ENCODE data around the gene SPRED3. TPM values are rescaled to one million over a fixed set of nuclear protein-coding genes. Genes with fewer than 3 reads are reported as not detected.

SPRED3 gene
- total RNA-seq, 2 experiments from 2014 or later, result 3.0 to 4.5 TPM

GRCh38 chr19:38434549-38435051 is 46.1 kb downstream of the SPRED3 start:
- CTCF ChIA-PET, result interaction anchor here (1.3 kb wide), 1 partner anchor 31 kb away, joined by 4 read pairs; the partner anchor contains the start of gene FAM98C
- no peak for DNase-seq
- no peak for ATAC-seq
- H3K36me3 Mint-ChIP-seq (ENCODE audit: low read depth), result no peaks in the 10 kb centered on the region
- peaks cover 11% of the 10 kb centered on the region for H3K4me1 Mint-ChIP-seq
- peak overlapping the region; percentile 40 for H3K4me3 Mint-ChIP-seq
- no peak overlapping the region for H3K27ac Mint-ChIP-seq
- POLR2A ChIA-PET, result no interaction called here
- intact Hi-C loops (cut with DNase I, micrococcal nuclease), result no loop called here
- H3K27me3 Mint-ChIP-seq, result peaks cover 9% of the 10 kb centered on the region
- H3K9me3 Mint-ChIP-seq (ENCODE audit: low read depth), result no peaks in the 10 kb centered on the region

DNA sequence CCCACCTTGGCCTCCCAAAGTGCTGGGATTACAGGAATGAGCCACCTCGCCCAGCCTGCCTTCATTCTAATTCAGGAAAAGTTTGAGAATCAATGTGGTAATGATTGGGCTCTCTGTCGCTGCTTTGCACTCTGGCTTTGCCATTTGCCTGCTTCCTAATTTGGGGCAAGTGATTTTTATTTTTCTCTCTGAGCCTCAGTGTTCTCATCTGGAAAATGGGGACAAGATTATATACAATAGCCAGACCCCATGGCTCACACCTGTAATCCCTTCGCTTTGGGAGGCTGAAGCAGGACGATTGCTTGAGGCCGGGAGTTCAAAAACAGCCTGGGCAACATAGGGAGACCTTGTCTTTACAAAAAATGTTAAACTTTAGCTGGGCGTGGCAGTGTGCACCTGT is 48.8 kb downstream of the SPRED3 start:
- H3K4me1 Mint-ChIP-seq, result peaks cover 9% of the 10 kb centered on the region
- H3K9me3 Mint-ChIP-seq (ENCODE audit: low read depth), result no peaks in the 10 kb centered on the region
- intact Hi-C loops (cut with DNase I, micrococcal nuclease), result loop anchor here in 1 of 2 experiments (2.0 kb wide), 1 partner anchor 16 kb away; no protein-coding TSS in a partner anchor
- ChIA-PET CTCF (interaction anchor here (1.3 kb wide), 1 partner anchor 33 kb away, joined by 3 read pairs; no protein-coding TSS in a partner anchor), POLR2A (no interaction called here)
- DNase-seq (no peak), ATAC-seq (no peak)
- H3K27me3 Mint-ChIP-seq, result peaks cover 9% of the 10 kb centered on the region
- H3K27ac Mint-ChIP-seq, result no peak overlapping the region
- H3K36me3 Mint-ChIP-seq (ENCODE audit: low read depth), result no peaks in the 10 kb centered on the region
- no peak overlapping the region for H3K4me3 Mint-ChIP-seq

DNA sequence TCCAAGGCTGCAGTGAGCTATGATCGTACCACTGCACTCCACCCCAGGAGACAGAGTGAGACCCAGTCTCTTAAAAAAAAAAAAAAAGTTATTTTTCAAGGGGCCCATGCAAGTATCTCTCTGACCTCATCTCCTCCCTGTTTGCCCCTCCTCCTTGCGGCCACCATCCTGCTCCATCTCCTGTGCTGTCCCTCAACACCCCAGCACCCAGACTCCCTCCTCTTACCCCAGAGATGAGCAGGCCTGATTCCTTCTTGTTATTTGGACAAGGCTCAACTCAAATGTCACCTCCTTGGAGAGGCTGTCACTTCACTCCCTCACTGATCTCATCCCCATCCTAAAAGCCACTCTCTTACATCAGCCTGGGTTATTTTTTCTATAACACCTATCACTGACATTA is 49.4 kb downstream of the SPRED3 start:
- ATAC-seq (no peak), DNase-seq (no peak)
- peaks cover 9% of the 10 kb centered on the region for H3K27me3 Mint-ChIP-seq
- POLR2A ChIA-PET, result no interaction called here
- H3K4me3 Mint-ChIP-seq, result no peak overlapping the region
- no peaks in the 10 kb centered on the region for H3K9me3 Mint-ChIP-seq (ENCODE audit: low read depth)
- H3K36me3 Mint-ChIP-seq (ENCODE audit: low read depth), result no peaks in the 10 kb centered on the region
- intact Hi-C loops (cut with DNase I, micrococcal nuclease), result loop anchor here in 1 of 2 experiments (2.0 kb wide), 1 partner anchor 15 kb away; no protein-coding TSS in a partner anchor
- H3K4me1 Mint-ChIP-seq, result peaks cover 9% of the 10 kb centered on the region
- CTCF ChIA-PET, result interaction anchor here (1.3 kb wide), 1 partner anchor 34 kb away, joined by 3 read pairs; no protein-coding TSS in a partner anchor
- H3K27ac Mint-ChIP-seq, result peak overlapping the region; percentile 22

DNA sequence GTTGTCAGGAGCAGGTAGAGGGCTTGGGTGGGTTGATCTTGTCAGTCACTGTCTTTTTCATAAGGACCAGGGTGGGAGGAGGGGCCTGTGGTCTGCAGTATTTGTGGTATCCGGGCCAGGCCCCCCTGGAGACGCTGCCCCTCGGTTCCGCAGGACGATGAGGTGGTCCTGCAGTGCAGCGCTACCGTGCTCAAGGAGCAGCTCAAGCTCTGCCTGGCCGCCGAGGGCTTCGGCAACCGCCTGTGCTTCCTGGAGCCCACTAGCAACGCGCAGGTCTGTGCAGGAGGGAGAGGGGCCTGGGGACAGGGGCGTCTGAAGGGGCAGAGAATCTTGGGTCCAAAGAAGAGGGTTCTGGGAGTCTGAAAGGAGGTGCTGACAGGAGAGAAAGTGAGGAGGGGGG is 52.1 kb downstream of the SPRED3 start:
- no peaks in the 10 kb centered on the region for H3K36me3 Mint-ChIP-seq (ENCODE audit: low read depth)
- DNase-seq (no peak), ATAC-seq (no peak)
- no peaks in the 10 kb centered on the region for H3K9me3 Mint-ChIP-seq (ENCODE audit: low read depth)
- intact Hi-C loops (cut with DNase I, micrococcal nuclease), result no loop called here
- CTCF ChIA-PET, result no interaction called here
- H3K27ac Mint-ChIP-seq, result no peak overlapping the region
- no peak overlapping the region for H3K4me3 Mint-ChIP-seq
- peaks cover 4% of the 10 kb centered on the region for H3K27me3 Mint-ChIP-seq
- H3K4me1 Mint-ChIP-seq, result peaks cover 4% of the 10 kb centered on the region
- POLR2A ChIA-PET, result no interaction called here

DNA sequence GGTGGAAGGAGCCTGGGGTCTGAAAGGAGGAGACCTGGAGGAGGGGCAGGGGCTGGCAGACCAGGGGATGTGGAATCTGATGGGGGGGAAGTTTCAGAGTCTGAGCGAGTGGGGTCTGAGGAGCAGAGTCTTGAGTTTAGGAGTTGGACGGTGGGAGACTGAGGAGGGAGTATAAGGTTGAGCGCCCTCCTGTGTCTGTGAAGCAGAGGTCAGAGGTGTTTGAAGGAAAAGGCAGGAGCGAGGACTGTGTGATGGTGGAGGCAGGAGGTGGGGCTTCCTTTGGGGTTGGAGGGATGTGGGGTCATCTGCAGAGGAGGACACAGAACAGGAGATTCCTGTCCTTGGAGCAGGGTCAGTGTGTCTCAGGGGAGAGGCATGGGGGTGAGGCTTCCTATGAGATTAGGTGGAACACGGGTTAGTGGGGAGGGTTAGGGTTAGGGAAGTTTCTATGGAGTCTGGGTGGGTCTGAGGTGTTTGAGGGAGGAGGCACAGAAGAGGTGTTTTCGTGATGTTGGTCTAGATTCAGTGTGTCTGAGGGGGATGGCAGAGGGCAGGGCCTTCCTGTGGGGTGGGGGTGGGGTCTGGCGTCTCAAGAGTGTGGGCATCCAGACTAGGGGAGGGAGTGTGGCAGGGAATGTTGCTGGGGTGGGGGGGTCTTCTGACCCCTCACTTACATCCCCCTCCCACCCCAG is 53.3 kb downstream of the SPRED3 start:
- DNase-seq, result peak; percentile 36
- ATAC-seq, result peak; percentile 85
- Mint-ChIP-seq H3K4me3 (no peak overlapping the region), H3K36me3 (ENCODE audit: low read depth) (no peaks in the 10 kb centered on the region), H3K27ac (no peak overlapping the region), H3K4me1 (peaks cover 4% of the 10 kb centered on the region), H3K9me3 (ENCODE audit: low read depth) (no peaks in the 10 kb centered on the region), H3K27me3 (peaks cover 4% of the 10 kb centered on the region)
- ChIA-PET POLR2A (no interaction called here), CTCF (no interaction called here)
- intact Hi-C loops (cut with DNase I, micrococcal nuclease), result loop anchor here in 1 of 2 experiments (1.0 kb wide), 1 partner anchor 39 kb away; the partner anchor contains the start of gene FAM98C

DNA sequence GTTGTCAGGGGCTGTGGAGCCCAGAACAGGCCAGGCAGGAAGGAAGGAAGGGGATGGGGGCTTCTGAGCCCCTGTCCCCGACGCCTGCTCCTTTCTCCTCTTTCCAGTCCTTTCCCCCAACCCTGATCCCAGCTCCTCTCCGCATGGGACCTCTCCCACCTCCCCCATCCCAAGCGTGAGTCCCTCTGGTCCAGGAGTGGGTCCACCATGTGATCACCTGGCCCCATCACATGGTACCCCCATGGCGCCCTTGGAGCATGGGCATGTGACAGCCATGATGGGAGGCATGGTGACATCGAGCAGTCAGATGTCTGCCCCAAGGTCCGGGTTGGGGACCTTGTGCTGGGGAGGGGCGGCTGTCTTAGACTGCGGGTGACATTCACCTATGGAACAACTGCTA is 54.2 kb downstream of the SPRED3 start:
- Mint-ChIP-seq H3K4me3 (no peak overlapping the region), H3K36me3 (ENCODE audit: low read depth) (no peaks in the 10 kb centered on the region), H3K27me3 (peaks cover 4% of the 10 kb centered on the region), H3K4me1 (peaks cover 4% of the 10 kb centered on the region), H3K9me3 (ENCODE audit: low read depth) (no peaks in the 10 kb centered on the region), H3K27ac (no peak overlapping the region)
- ATAC-seq, result no peak
- intact Hi-C loops (cut with DNase I, micrococcal nuclease), result no loop called here
- no peak for DNase-seq
- ChIA-PET CTCF (no interaction called here), POLR2A (no interaction called here)

DNA sequence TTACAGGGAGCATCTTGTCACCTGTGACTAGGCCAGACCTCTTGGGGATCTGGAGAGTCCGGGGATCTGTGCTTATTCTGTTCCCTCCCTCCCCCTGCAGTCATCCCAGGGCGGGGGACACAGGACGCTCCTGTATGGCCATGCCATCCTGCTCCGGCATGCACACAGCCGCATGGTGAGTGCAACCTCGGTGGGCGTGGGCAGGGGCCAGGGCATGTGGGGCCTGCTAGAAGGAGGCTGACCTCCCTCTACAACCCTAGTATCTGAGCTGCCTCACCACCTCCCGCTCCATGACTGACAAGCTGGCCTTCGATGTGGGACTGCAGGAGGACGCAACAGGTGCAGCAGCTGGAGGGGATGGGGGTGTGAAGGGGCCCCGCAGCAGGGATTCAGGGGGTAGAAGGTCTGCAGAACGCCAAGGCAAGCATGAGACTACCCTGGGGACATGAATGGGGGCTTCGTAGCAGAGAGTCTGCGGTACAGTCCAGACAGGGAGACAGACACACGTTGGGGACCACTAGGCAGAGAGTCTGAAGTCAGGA is 55.0 kb downstream of the SPRED3 start:
- intact Hi-C loops (cut with DNase I, micrococcal nuclease), result no loop called here
- H3K4me3 Mint-ChIP-seq, result no peak overlapping the region
- H3K27ac Mint-ChIP-seq, result no peak overlapping the region
- no peak for ATAC-seq
- H3K9me3 Mint-ChIP-seq (ENCODE audit: low read depth), result no peaks in the 10 kb centered on the region
- no peaks in the 10 kb centered on the region for H3K27me3 Mint-ChIP-seq
- H3K4me1 Mint-ChIP-seq, result no peaks in the 10 kb centered on the region
- ChIA-PET POLR2A (no interaction called here), CTCF (no interaction called here)
- H3K36me3 Mint-ChIP-seq (ENCODE audit: low read depth), result no peaks in the 10 kb centered on the region
- no peak for DNase-seq

DNA sequence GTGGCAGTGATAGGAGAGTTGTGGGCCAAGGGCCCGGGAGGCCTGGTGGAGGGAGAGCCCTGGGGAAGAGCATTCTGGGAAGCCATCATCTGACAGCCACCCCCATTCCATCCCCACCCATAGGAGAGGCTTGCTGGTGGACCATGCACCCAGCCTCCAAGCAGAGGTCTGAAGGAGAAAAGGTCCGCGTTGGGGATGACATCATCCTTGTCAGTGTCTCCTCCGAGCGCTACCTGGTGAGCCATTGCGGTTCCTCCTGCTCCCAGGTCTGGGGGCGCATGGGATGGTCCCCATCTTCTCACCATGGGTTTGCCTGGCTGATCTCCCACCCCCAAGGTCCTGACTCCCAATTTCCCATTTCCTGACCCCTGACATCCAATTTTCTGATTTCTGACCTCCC is 55.5 kb downstream of the SPRED3 start:
- ChIA-PET CTCF (no interaction called here), POLR2A (no interaction called here)
- ATAC-seq, result no peak
- H3K27me3 Mint-ChIP-seq, result peaks cover 2% of the 10 kb centered on the region
- no peak for DNase-seq
- H3K36me3 Mint-ChIP-seq (ENCODE audit: low read depth), result peaks cover 2% of the 10 kb centered on the region
- intact Hi-C loops (cut with DNase I, micrococcal nuclease), result no loop called here
- no peaks in the 10 kb centered on the region for H3K9me3 Mint-ChIP-seq (ENCODE audit: low read depth)
- no peak overlapping the region for H3K27ac Mint-ChIP-seq
- H3K4me3 Mint-ChIP-seq, result no peak overlapping the region
- no peaks in the 10 kb centered on the region for H3K4me1 Mint-ChIP-seq

DNA sequence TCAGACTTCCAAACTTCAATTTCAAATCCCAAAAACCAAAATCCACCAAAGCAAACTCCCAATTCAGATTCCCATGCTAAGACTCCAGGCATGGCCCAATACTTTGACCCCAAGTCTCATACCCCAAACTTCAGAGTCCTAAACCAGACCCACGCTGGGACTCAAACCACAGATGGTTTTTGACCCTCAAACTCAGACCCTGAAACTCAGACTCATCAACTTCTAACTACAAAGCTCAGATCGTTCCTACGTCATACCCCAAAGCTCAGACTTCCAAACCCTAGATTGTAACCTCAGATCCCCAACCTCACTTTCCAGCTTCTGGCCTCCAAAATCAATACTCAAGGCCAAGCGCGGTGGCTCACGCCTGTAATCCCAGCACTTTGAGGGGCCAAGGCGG is 56.9 kb downstream of the SPRED3 start:
- Mint-ChIP-seq H3K9me3 (ENCODE audit: low read depth) (no peaks in the 10 kb centered on the region), H3K36me3 (ENCODE audit: low read depth) (peaks cover 2% of the 10 kb centered on the region), H3K27ac (no peak overlapping the region), H3K27me3 (peaks cover 2% of the 10 kb centered on the region), H3K4me1 (no peaks in the 10 kb centered on the region), H3K4me3 (no peak overlapping the region)
- DNase-seq (no peak), ATAC-seq (no peak)
- intact Hi-C loops (cut with DNase I, micrococcal nuclease), result no loop called here
- POLR2A ChIA-PET, result no interaction called here
- CTCF ChIA-PET, result interaction anchor here (0.6 to 1.2 kb wide), 2 partner anchors 42 to 488 kb away, joined by 3 to 5 read pairs; partner anchors contain the start of gene FAM98C

DNA sequence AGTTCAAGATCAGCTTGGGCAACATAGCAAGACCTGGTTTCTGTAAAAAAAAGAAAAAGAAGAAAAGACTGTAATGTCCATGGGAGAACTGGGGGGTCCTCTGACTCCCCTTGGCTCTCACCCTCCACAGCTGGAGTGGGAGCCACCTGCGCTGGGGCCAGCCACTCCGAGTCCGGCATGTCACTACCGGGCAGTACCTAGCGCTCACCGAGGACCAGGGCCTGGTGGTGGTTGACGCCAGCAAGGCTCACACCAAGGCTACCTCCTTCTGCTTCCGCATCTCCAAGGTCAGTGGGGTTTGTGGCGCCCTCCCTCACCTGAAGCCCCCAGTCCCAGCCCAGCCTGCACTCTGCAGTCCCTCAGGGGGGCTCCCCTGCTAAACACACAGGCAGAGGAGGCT is 59.7 kb downstream of the SPRED3 start:
- no peak for ATAC-seq
- intact Hi-C loops (cut with DNase I, micrococcal nuclease), result no loop called here
- H3K27me3 Mint-ChIP-seq, result peaks cover 2% of the 10 kb centered on the region
- no peak for DNase-seq
- CTCF ChIA-PET, result interaction anchor here (1.2 kb wide), 1 partner anchor 46 kb away, joined by 4 read pairs; the partner anchor contains the start of gene FAM98C
- H3K27ac Mint-ChIP-seq, result no peak overlapping the region
- no peaks in the 10 kb centered on the region for H3K4me1 Mint-ChIP-seq
- H3K9me3 Mint-ChIP-seq (ENCODE audit: low read depth), result no peaks in the 10 kb centered on the region
- POLR2A ChIA-PET, result no interaction called here
- peaks cover 2% of the 10 kb centered on the region for H3K36me3 Mint-ChIP-seq (ENCODE audit: low read depth)
- no peak overlapping the region for H3K4me3 Mint-ChIP-seq
